Stimulated activated CD8-positive, alpha-beta memory T cell treated with anti-CD3 and anti-CD28 coated beads, Interleukin-12 subunit alpha, Interleukin-12 subunit beta, amount 100 ng/mL, for 1 hour (primary cell): ENCODE data around the gene ACTA1.
"Not testable (repeated sequence)": the region's sequence is repeated elsewhere in the genome, so short reads cannot be mapped to it uniquely, and the experiment has no call there.

Experiments used
- DNase-seq: peaks from one replicate; pipeline ENCODE4 v3.0.0-alpha.2; 2020; ENCODE audit warnings: low read depth

The ACTA1 gene

GRCh38 chr1:229440851-229441537, 7.1 kb upstream of the ACTA1 start:
- no peak for DNase-seq

- no peak for DNase-seq
Measured at GRCh38 chr1:229438021-229438420, 4.1 kb upstream of the ACTA1 start.

DNA sequence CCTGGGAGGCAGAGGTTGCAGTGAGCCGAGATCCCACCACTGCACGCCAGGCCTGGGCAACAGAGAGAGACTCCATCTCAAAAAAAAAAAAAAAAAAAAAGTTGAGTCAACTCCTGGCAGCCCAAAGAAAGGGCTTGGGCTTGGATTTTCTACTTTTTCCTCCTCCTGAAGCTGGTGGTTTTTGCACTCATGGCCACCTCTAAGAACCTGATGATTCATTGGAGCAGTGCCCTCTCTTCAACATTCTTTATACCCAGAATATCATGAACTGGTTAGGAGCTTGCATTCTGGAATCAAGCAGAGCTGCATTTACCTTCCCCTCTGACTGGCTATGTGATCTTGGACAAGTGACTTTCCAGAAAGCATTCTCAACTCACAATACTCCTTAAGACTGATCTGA, 3.5 kb upstream of the ACTA1 start:
- DNase-seq, result no peak

DNA sequence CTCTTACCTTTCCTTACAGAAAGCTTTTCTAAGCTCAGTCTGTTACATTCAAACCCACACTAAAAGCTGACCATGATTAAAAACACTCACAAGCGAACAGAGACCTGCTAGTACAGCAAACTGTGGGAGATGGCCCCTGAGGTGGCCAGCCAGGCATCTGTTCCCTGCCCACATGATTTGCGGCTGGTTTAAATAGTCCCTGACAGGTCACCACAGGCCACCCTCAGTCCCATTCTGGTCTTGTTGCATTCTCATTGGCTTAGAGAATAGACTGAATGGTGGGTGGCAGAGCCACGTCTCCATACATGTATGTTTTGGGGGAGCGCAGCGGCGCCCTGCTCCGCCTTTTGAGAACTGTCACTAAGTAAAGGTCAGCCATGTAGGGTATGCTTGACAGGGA, 2.3 kb upstream of the ACTA1 start:
- no peak for DNase-seq

GRCh38 chr1:229434641-229435051, 752 bp upstream of the ACTA1 start:
- DNase-seq, result no peak

DNA sequence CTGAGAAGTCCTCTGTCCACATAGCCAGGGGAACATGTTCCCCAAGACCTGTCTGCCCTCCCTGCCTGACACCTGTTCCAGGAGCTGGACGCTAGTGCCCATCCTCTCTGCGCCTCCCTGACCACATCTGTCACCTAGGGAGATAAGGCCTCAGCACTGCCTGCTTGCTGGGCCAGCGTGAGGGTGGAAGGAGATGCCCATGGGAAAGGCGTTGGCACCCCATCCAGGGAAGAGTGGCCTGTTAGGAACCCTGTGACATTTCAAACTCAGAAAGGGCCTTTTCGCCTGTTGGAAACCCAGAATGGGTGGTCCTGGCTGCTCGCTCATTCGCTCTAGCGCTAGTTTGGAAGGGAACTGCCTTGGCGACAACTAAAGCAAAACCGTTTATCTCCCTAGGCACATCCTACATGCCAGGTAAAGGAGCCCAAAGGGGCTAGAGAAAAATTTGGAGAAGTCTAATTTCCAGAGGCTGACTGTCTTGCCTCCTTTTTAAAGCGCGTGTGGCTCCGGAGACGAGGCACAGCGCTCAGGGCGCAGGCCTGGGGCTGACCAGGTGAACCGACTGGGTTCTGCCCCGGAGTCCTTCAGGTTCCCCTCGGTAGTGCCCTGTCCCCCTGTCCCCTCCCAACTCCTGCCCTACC, 410 bp downstream of the ACTA1 start:
- no peak for DNase-seq

- no peak for DNase-seq
Measured at GRCh38 chr1:229432905-229433304, 989 bp downstream of the ACTA1 start.

GRCh38 chr1:229432116-229432461, 1.8 kb downstream of the ACTA1 start:
- DNase-seq, result no peak

DNA sequence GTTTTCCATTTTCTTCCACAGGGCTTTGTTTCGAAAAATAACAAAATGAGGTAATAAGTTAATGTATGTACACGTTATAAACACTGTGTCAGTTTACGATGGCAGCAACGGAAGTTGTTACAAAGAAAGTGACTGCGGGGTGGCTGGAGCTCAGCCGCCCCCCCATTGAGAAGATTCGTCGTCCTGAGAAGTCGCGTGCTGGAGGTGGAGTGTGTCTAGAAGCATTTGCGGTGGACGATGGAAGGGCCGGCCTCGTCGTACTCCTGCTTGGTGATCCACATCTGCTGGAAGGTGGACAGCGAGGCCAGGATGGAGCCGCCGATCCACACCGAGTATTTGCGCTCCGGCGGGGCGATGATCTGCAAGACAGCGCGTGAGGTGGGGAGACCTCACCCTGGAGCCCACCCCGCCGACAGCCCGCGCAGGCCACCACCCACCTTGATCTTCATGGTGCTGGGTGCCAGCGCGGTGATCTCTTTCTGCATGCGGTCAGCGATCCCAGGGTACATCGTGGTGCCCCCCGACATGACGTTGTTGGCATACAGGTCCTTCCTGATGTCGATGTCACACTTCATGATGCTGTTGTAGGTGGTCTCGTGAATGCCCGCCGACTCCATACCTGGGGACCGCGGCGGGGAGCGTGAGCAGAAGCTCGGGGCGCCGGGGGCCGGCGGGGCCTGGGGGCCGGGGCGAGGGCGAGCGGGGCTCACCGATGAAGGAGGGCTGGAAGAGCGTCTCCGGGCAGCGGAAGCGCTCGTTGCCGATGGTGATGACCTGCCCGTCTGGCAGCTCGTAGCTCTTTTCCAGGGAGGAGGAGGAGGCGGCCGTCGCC, 2.4 kb downstream of the ACTA1 start:
- DNase-seq, result no peak

GRCh38 chr1:229430761-229431283, 3.1 kb downstream of the ACTA1 start:
- peak; percentile 13 for DNase-seq

DNA sequence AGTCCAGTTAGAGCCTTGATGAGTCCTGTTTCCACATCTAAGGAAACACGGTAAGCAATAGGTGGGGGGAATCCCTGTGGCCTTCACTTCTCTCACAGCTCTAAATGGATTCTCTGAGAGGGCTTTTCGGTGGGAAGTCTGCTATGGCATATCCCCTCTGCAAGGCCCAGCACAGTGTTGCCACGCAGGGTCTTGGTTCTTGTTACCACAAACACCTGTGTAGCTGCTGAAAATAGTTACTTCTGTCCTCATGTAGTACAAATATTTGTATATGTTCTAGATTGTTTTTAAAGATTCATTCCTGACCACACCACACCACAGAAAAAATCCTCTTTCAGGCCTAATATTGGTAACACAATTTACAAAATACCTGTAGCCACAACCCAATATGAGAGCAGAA, 5.6 kb downstream of the ACTA1 start:
- DNase-seq, result no peak

GRCh38 chr1:229427572-229427971, 6.3 kb downstream of the ACTA1 start:
- DNase-seq, result no peak

DNA sequence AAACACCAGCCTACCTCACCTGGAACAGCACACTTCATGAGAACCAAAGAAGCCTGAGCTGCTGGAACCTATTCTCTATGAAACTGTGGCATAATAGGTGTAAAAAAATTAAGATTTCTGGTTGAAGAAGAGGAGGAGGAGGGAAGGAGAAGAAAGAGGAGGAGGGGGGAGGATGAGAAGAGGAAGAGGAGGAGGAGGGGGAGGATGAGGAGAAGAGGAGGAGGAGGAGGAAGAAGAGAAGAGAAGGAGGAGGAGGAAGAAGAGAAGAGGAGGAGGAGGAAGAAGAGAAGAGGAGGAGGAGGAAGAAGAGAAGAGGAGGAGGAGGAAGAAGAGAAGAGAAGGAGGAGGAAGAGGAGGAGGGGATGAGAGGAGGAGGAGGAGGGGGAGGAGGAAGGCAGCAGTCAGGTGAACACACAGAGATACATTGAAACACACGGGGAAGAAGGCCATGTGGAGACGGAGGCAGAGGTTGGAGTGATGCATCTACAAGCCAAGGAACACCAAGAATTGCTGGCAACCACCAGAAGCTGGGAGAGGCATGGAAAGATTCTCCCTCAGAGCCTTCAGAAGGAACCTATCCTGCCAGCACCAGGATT, 8.2 kb downstream of the ACTA1 start:
- no peak for DNase-seq

- no peak for DNase-seq
Measured at GRCh38 chr1:229420765-229421164, 13.1 kb downstream of the ACTA1 start.

- DNase-seq, result no peak
Measured at GRCh38 chr1:229420224-229420623, 13.7 kb downstream of the ACTA1 start.

- DNase-seq, result not testable (repeated sequence)
Measured at GRCh38 chr1:229418586-229418985, 15.3 kb downstream of the ACTA1 start.

GRCh38 chr1:229412810-229413209, 21.1 kb downstream of the ACTA1 start:
- not testable (repeated sequence) for DNase-seq

DNA sequence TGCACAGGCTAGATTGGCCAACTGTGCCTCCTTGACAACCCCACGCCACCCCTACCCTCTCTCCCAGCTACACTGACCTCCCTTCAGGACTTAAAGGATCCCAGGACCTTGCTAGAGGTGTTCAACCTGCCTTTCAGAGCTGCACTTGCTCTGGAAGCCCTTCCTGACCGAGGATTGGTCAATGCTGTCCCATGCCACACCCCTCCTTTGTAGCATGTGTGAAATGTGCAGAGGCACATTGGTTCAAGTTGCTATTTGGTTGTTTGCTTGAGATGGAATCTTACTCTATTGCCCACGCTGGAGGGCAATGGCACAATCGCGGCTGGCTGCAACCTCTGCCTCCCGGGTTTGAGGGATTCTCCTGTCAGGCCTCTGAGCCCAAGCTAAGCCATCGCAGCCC, 21.8 kb downstream of the ACTA1 start:
- no peak for DNase-seq

- DNase-seq, result no peak
Measured at GRCh38 chr1:229411434-229412055, 22.3 kb downstream of the ACTA1 start.

DNA sequence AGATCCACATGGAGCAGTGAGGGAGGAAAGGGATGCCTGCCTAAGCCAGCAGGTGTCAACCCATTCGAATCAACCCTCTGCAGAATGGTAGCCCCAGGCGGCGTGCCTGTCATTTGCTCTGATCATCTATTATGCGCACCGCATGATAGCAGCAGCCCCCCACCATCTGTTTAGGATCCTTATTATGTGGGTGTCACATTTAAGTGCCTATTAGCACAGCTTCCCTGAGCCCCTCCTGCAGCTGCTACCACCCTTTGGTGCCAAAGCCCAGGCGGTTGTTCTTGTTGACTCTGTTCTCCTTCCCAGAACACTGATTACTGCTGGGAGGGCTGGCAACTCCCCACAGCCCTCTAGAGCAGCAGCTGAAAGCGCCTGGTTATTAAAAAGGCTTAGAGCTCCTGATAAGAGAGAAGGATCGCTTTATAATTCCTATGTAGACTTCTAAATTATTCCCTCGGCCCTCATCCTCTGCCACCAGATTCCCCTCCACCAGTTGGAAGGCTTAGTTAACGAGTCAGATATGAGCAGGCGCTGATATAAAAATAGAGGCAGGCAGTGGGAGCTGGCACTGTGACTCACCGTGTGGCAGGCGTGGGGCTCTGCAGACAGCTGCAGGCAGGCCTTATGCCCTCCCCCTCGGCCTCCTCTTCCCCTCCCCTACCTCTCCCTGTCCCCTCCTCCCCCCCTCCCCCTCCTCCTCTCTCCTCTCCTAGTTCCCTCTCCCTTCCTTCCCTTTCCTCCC, 23.0 kb downstream of the ACTA1 start:
- DNase-seq, result no peak

GRCh38 chr1:229410370-229410691, 23.6 kb downstream of the ACTA1 start:
- no peak for DNase-seq
